ENCODE results near the gene RAB44.

DNA sequence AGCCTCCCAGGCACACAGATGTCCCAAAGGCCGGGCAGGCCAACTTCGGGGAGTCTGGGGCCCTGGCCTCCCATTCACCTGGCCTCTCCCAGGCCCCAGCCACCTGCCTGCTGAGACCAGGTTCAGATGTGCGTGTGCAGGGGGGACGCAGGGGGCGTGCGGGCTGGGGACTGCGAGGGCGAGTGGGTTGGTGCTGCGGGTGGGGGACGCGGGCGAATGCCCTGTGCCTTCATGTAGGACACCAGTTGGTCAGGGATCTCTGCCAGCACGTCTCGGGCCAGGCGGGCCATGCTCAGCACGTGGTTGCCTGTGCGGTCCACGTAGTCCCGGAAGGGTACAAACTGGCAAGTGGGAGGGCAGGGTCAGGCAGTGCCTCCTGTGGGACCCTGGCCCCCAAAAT lies 44.5 kb downstream of the RAB44 start:
- TF ChIP-seq FOXP2 (optimal IDR thresholded peaks at IDR 0.05; ENCODE audit: control extremely low read depth, extremely low read length, insufficient read depth) (no peak), EZH2 (IDR thresholded peaks at IDR 0.05) (no peak)

All from SK-N-MC (cell line).